Measurements from ENCODE around the gene CFAP97D2.

DNA sequence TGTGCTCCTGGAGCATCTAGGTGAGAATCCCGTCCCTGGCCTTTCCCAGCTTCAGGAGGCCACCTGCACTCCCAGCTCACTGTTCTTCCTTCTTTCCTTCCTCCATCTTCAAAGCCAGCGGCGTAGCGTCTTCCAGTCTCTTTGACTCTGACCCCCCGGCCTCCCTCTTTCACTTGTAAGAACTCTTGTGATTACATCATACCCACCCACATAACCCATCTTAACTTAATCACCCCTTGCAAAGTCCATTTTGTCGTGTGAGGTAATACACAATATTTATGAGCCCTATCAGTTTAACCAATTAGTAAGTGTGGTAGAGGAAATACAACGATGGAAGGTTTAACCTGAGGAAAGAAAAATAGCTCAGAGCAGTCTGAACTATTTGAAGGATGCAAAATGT is 51.1 kb downstream of the CFAP97D2 start:
- TF ChIP-seq SP1 (IDR thresholded peaks at IDR 0.05) = no peak
- no peak for TF ChIP-seq SP1 (CRISPR knock-in tag; IDR thresholded peaks at IDR 0.05)
- TF ChIP-seq CHD2 (IDR thresholded peaks at IDR 0.05; ENCODE audit: low read depth, low read length) = no peak
- no peak for TF ChIP-seq ZSCAN29 (CRISPR knock-in tag; conservative IDR thresholded peaks at IDR 0.05)
- TF ChIP-seq FOXA1 (IDR thresholded peaks at IDR 0.05) = no peak
- no peak for TF ChIP-seq FOXA1 (CRISPR knock-in tag; IDR thresholded peaks at IDR 0.05)
- TF ChIP-seq SRSF9 (IDR thresholded peaks at IDR 0.05; ENCODE audit: borderline replicate concordance, insufficient read depth, low read depth, low read length, poor library complexity, severe bottlenecking) = no peak
- TF ChIP-seq RFXAP (CRISPR knock-in tag; IDR thresholded peaks at IDR 0.05; ENCODE audit: borderline replicate concordance) = no peak
- TF ChIP-seq RFX5 (IDR thresholded peaks at IDR 0.05; ENCODE audit: low read depth, low read length) = no peak
- no peak for TF ChIP-seq NR2F2 (IDR thresholded peaks at IDR 0.05; ENCODE audit: borderline replicate concordance, low read depth)
- TF ChIP-seq, protein P1, sequence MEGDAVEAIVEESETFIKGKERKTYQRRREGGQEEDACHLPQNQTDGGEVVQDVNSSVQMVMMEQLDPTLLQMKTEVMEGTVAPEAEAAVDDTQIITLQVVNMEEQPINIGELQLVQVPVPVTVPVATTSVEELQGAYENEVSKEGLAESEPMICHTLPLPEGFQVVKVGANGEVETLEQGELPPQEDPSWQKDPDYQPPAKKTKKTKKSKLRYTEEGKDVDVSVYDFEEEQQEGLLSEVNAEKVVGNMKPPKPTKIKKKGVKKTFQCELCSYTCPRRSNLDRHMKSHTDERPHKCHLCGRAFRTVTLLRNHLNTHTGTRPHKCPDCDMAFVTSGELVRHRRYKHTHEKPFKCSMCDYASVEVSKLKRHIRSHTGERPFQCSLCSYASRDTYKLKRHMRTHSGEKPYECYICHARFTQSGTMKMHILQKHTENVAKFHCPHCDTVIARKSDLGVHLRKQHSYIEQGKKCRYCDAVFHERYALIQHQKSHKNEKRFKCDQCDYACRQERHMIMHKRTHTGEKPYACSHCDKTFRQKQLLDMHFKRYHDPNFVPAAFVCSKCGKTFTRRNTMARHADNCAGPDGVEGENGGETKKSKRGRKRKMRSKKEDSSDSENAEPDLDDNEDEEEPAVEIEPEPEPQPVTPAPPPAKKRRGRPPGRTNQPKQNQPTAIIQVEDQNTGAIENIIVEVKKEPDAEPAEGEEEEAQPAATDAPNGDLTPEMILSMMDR (CRISPR knock-in tag; IDR thresholded peaks at IDR 0.05) = no peak
- TF ChIP-seq MIER2 (CRISPR knock-in tag; IDR thresholded peaks at IDR 0.05) = no peak

All from HepG2 (cell line).